ENCODE measurements around the gene ARRDC4.
A peak's percentile ranks its signal among the peaks of the same experiment; 100 is the strongest.

Gene ARRDC4

GRCh38 chr15:97994236-97994635, 33.7 kb downstream of the ARRDC4 start:
- TF ChIP-seq, protein P1, sequence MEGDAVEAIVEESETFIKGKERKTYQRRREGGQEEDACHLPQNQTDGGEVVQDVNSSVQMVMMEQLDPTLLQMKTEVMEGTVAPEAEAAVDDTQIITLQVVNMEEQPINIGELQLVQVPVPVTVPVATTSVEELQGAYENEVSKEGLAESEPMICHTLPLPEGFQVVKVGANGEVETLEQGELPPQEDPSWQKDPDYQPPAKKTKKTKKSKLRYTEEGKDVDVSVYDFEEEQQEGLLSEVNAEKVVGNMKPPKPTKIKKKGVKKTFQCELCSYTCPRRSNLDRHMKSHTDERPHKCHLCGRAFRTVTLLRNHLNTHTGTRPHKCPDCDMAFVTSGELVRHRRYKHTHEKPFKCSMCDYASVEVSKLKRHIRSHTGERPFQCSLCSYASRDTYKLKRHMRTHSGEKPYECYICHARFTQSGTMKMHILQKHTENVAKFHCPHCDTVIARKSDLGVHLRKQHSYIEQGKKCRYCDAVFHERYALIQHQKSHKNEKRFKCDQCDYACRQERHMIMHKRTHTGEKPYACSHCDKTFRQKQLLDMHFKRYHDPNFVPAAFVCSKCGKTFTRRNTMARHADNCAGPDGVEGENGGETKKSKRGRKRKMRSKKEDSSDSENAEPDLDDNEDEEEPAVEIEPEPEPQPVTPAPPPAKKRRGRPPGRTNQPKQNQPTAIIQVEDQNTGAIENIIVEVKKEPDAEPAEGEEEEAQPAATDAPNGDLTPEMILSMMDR (IDR thresholded peaks at IDR 0.05; ENCODE audit: control insufficient read depth, extremely low read depth, insufficient read depth) = no peak
- DNase-seq (ENCODE audit: low read depth) = no peak
- no peak overlapping the region for H3K4me3 ChIP-seq (ENCODE audit: low read depth, low read length)

- TF ChIP-seq, protein P1 (IDR thresholded peaks at IDR 0.05; ENCODE audit: control insufficient read depth, extremely low read depth, insufficient read depth) = no peak
- DNase-seq (ENCODE audit: low read depth) = peak; percentile 32
- no peak overlapping the region for H3K4me3 ChIP-seq (ENCODE audit: low read depth, low read length)
These were observed 34.7 kb downstream of the ARRDC4 start for GRCh38 chr15:97995192-97995591.

- TF ChIP-seq, protein P1 (IDR thresholded peaks at IDR 0.05; ENCODE audit: control insufficient read depth, extremely low read depth, insufficient read depth) = peak; percentile 29
- DNase-seq (ENCODE audit: low read depth) = no peak
These were observed 35.5 kb downstream of the ARRDC4 start for GRCh38 chr15:97995881-97996603.

GRCh38 chr15:97998307-97999071, 38.0 kb downstream of the ARRDC4 start:
- H3K4me3 ChIP-seq (ENCODE audit: low read depth, low read length) = no peak overlapping the region
- DNase-seq (ENCODE audit: low read depth) = no peak
- TF ChIP-seq, protein P1 (IDR thresholded peaks at IDR 0.05; ENCODE audit: control insufficient read depth, extremely low read depth, insufficient read depth) = no peak

More at GRCh38 chr15:97995881-97996603, 35.5 kb downstream of the ARRDC4 start:
- no peak overlapping the region for H3K4me3 ChIP-seq (ENCODE audit: low read depth, low read length)

GRCh38 chr15:98000249-98001203, 40.0 kb downstream of the ARRDC4 start:
- H3K4me3 ChIP-seq (ENCODE audit: low read depth, low read length) = no peak overlapping the region
- TF ChIP-seq, protein P1 (IDR thresholded peaks at IDR 0.05; ENCODE audit: control insufficient read depth, extremely low read depth, insufficient read depth) = no peak
- DNase-seq (ENCODE audit: low read depth) = no peak

GRCh38 chr15:98001663-98002194, 41.2 kb downstream of the ARRDC4 start:
- TF ChIP-seq, protein P1 (IDR thresholded peaks at IDR 0.05; ENCODE audit: control insufficient read depth, extremely low read depth, insufficient read depth) = no peak
- DNase-seq (ENCODE audit: low read depth) = no peak
- no peak overlapping the region for H3K4me3 ChIP-seq (ENCODE audit: low read depth, low read length)
